Adrenal gland (tissue), 5 donors: ENCODE data around the gene OR1L4.

Experiments used
- CTCF ChIP-seq, 6 experiments: fragments of 450-650 bp in 4 of 6; fragments of 200-600 bp in 2 of 6; sonication (generic) in 1 of 6; IDR thresholded peaks; 1 replicate in 5 of 6; 2 replicates in 1 of 6; pipeline versions ENCODE4 v1.5.1 to v1.8.0; 2016 to 2021; ENCODE audit warnings: antibody characterized with exemption in 6 of 6, mild to moderate bottlenecking in 2 of 6, moderate library complexity in 1 of 6
- POLR2A ChIP-seq, 2 donors: fragments of 450-650 bp; IDR thresholded peaks; one replicate each; pipeline ENCODE4 v1.6.1; 2017; ENCODE audit warnings: antibody characterized with exemption in 2 of 2, mild to moderate bottlenecking in 2 of 2, moderate library complexity in 1 of 2
- donor health status: DM: no; HTN: no; CAD: no.

- TF ChIP-seq CTCF (IDR thresholded peaks at IDR 0.05) (no peak), POLR2A (IDR thresholded peaks at IDR 0.05) (no peak)
Measured at GRCh38 chr9:122742003-122742402, 18.2 kb downstream of the OR1L4 start, which contains the start of gene OR1L6.
